H1 (cell line): Measurements from ENCODE around the gene ATXN7.

ENCODE experiments used
- GABPA ChIP-seq: IDR thresholded peaks from 2 replicates; pipeline ENCODE4 v1.6.1; 2011; ENCODE audit warnings: mild to moderate bottlenecking, low read length, moderate library complexity, borderline replicate concordance; ENCODE audit not compliant: insufficient read depth
- POLR2A ChIP-seq, 2 experiments: IDR thresholded peaks; 1 replicate in 1 of 2; 2 replicates in 1 of 2; pipeline ENCODE4 v1.6.1; 2011; ENCODE audit warnings: low read depth in 2 of 2, low read length in 2 of 2, mild to moderate bottlenecking in 2 of 2; ENCODE audit errors: control extremely low read depth in 1 of 2

DNA sequence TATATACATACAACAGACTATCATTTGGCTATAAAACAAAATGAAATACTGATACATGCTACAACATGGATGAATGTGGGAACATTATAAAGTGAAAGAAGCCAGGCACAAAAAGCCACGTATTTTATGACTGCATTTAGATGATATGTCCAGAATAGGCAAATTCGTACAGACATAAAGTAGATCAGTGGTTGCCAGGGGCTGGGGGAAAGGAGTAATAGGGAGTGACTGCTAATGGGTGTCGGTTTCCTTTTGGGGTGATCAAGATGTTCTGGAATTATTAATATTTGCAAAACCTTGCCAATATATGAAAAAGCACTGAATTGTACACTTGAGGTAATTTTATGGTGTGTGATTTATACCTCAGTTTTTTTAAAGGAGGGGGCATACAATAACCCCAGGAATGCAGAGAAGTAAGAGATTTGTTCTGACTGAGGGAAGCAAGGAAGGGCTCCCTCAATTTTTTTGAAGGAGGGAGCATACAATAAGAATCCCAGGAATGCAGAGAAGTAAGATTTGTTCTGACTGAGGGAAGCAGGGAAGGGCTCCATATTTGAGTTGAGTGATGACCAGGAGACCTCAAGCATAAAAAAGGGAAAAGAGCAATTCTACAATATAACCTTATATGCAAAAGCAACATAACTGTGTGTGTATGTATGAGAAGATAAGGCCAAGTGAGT lies 153.4 kb downstream of the ATXN7 start:
- TF ChIP-seq POLR2A (IDR thresholded peaks at IDR 0.05; ENCODE audit: control extremely low read depth in 1 of 2, low read depth in 2 of 2, low read length in 2 of 2) = no peak
- TF ChIP-seq GABPA = no peak
